Stimulated activated CD4-positive, alpha-beta T cell treated with anti-CD3 and anti-CD28 coated beads, Interleukin-4, amount 100 ng/mL, for 24 hours (primary cell): Measurements from ENCODE around the gene OR13J1.
"Not testable (repeated sequence)": the region's sequence is repeated elsewhere in the genome, so short reads cannot be mapped to it uniquely, and the experiment has no call there.

Experiments used
- DNase-seq: peaks from one replicate; pipeline ENCODE4 v3.0.0-alpha.2; 2020

Gene OR13J1, protein sequence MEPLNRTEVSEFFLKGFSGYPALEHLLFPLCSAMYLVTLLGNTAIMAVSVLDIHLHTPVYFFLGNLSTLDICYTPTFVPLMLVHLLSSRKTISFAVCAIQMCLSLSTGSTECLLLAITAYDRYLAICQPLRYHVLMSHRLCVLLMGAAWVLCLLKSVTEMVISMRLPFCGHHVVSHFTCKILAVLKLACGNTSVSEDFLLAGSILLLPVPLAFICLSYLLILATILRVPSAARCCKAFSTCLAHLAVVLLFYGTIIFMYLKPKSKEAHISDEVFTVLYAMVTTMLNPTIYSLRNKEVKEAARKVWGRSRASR

DNA sequence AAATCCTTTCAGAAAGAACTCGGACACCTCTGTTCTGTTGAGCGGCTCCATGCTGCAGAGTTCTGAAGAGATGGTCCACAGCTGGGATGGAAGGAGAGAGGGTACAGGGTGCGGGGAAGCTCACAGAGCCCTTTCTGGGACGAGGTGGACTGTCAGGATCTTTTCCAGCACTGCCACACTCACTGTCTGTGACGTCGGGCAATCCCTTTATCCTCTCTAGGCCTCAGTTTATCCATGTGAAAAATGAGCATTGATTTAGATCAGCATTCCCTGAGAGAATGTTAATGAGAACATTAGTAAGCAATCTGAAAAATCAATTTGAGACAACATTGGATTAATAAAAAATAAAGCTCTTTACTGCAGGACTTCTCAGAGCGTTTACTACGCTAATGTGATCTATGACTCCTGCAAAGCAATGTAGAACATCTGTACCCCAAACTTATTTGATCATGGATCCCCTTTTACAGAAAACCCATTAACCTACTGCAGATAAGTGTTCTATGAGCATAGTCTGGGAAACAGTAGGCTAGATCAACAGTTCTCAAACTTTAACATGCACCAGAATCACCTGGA lies at the start of gene OR13J1:
TSS of gene OR13J1 (minus strand) at position 51 of the 573 bp plus-strand sequence. CDS start at position 51, 0 bp downstream.
- DNase-seq, result no peak

DNA sequence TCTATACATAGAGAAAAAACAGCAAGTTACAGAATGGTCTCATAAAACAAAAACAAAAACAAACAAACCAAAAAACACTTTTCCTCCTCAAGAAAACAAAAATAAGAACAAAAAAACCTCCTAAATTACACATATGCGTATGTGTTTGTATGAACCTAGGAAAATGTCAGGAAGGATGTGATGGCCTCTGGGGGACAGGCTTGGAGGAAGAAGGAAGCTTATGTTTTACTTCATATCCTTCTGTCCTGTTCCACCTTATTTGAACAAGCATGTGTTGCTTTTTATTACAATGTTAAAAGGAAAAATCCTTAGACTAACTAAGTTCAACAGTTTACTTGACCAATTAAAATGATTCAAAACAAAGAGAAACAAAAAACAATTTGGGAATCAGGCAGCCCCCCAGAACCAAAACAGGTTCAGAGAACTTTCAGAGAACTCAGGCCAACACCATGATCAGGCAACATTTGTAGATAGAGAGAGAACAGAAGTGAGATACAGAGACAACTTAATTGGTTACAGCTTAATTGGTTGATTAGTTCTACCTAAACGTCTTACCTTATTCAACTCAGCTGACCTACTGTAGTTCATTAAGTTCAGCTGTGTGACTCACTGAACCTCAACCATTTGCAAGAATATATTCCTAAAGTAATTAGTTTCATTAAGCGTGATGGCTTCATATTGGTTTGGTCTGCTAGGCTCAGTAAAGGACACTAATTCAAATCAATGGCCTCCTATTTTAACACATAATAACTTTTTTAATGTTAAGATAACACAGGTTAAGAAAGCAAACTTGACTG lies 49.2 kb upstream of the OR13J1 start:
- DNase-seq, result no peak

DNA sequence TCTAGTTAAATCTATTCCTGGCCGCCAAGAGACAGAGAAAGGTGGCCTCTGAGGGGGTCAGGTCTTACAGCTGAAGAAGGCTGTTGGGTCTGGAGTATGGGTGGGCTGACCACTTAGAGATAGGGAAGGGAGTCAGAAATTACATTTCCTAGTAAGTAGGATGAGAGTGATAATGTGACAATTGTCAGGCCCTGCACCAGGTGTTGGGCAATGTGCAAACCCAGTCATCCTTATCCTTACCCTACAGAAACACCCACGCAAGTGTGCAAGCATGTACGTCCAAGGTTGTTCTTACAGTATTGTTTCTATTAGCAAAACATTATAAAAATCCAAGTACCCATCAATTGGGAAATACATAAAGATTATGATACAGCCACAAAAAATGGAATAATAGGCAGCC lies 48.6 kb upstream of the OR13J1 start:
- DNase-seq, result no peak

DNA sequence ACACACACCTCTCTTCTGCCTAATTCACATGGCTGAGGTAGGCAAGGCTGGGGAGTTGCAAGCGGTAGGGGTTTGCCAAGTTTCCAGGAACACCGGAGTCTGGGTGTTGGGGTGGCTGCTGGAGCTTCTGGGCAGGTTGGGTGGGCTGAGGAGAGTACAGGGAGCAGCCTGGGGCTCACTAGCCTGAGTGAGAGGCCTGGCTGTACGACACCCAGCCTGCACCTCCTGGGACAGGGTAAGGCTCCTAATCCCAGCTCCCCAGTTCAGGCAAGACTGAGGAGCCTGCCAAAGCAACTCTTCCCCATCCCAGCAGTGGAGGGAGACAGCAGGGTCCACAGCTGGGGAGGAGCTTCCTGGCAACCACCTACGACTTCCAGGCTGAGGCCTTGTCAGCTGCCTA lies 47.1 kb upstream of the OR13J1 start:
- no peak for DNase-seq

DNA sequence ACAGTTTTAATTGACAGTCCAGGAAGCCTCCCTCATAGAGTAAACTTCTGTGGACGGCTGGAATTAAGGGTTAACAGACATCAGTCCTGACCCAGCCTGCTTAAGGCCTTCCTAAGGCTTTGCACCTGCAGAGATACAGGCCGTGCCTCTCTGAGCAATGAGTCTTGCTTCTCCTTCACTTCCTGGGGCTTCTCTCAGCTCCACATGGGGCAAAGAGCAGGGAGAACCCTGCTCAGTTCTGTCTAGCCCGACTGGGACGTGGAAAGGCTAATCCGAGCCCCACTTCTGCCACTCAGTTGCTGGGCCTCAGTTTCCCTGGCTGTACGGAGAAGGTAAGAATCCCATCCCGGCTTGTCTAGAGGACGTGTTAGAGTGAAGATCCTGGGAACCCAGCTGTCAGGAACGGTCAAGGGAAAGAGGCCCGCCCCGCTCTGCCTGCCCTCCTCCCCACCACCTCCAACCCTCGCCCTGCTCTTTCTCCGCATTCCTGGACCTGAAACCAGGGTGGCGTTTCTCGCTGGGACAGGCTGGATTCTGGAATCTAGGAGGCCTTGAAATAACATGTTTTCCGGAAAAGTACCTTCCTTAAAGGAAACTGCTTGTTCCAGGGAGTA lies 45.6 kb upstream of the OR13J1 start:
- no peak for DNase-seq

DNA sequence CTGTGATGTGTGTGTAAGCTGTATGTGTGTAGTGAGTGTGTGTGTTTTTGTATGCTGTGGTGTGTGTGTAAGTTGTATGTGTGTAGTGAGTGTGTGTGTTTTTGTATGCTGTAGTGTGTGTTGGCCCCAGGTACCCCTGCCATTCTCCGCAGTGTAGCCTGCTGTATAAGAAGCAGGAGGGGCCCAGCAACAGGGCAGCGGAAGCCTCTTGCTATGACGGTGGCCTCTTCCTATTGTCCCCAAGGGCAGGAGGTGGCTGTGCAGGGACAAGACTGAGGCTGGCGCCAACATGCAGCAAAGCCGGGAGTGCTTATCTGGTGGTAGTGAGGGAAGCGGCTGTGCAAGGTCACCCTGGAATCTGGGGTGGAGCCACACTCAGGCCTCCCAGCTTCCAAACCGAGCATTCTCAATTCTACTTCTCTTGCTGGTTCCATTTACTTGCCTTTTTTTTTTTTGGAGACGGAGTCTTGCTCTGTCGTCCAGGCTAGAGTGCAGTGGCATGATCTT lies 44.2 kb upstream of the OR13J1 start:
- DNase-seq, result no peak

DNA sequence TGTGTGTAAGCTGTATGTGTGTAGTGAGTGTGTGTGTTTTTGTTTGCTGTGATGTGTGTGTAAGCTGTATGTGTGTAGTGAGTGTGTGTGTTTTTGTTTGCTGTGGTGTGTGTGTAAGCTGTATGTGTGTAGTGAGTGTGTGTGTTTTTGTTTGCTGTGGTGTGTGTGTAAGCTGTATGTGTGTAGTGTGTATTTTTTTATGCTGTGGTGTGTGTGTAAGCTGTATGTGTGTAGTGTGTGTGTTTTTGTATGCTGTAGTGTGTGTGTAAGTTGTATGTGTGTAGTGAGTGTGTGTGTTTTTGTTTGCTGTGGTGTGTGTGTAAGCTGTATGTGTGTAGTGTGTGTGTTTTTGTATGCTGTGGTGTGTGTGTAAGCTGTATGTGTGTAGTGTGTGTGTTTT lies 43.2 kb upstream of the OR13J1 start:
- not testable (repeated sequence) for DNase-seq

DNA sequence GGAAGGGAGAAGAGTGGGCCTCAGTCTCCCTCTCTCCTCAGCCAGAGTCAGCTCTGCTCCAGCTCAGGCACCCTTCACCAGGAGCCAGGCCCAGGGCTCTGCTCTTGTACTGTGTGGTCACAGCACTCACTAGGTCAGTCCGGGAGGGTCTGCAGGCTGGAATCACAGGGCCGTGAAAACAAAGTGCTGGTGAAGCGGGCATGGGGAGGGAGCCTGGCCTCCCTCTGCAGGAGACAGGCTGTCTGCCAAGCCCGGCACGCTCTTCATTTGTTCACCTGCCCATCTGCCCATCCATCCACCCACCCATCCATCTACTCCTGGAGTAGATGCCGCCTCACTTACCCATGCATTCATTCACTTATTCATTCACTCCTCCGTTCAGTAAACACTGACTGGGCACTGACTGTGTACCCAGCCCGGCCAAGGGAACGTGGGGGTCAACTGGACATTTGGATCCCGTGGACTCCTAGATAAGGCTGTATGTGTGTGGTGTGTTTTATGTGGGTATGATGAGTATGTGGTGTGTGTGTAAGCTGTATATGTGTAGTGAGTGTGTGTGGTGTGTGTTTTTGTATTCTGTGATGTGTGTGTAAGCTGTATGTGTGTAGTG lies 42.7 kb upstream of the OR13J1 start:
- DNase-seq, result no peak

DNA sequence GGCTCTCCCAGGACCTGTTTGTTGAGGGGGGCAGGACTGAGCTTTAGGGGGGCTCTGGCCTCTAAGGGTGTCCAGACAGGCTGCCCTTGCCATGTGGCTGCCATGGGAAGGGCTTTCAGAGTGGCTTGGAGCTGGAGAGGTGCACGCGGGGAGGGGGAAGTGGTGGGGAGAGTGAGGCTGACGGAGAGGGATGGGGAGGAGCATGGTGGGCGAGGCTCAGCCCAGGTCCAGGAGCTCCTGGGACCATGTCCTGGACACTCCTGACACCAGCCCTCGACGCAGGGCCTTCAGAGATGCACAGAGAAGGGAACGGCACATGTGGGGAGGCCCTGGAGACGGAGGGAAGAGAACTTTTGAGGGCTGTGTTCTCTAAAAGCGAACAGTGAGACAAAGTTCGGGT lies 41.5 kb upstream of the OR13J1 start:
- DNase-seq, result no peak

DNA sequence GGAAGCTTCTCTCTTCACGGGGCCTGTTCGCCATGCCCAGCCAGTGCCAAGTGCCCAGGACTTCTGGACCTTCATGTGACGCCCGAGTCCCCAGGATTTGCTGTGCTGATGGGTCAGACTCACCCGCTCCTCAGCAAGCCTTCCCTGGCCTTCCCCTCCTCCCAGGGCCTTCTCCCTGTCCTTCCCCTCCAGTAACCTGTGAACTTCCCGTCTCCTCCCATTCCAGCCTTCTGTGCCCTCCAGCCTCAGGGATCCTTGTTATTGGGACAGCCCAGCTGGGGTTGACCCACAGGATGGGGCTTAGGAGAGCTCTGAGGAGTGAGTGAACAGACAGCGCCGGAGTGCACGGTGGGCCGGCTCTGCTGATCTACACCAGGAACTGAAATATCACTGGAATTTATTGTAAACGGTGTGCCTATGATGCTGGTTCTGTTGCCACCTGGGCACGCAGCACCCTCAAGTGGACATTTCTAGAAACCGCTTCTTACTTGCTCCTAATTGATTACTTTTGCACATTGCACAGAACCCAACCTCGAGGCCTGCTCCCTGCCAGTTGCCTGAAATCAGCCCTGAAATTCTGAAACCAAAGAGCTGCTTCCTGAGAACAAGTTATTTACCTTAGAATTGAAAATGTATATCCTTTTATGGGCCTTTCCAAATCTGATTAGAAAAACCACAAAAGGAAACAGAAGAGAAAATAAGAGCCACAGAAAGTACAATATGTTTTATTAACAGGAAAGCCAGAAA lies 40.6 kb upstream of the OR13J1 start:
- peak; percentile 43 for DNase-seq

DNA sequence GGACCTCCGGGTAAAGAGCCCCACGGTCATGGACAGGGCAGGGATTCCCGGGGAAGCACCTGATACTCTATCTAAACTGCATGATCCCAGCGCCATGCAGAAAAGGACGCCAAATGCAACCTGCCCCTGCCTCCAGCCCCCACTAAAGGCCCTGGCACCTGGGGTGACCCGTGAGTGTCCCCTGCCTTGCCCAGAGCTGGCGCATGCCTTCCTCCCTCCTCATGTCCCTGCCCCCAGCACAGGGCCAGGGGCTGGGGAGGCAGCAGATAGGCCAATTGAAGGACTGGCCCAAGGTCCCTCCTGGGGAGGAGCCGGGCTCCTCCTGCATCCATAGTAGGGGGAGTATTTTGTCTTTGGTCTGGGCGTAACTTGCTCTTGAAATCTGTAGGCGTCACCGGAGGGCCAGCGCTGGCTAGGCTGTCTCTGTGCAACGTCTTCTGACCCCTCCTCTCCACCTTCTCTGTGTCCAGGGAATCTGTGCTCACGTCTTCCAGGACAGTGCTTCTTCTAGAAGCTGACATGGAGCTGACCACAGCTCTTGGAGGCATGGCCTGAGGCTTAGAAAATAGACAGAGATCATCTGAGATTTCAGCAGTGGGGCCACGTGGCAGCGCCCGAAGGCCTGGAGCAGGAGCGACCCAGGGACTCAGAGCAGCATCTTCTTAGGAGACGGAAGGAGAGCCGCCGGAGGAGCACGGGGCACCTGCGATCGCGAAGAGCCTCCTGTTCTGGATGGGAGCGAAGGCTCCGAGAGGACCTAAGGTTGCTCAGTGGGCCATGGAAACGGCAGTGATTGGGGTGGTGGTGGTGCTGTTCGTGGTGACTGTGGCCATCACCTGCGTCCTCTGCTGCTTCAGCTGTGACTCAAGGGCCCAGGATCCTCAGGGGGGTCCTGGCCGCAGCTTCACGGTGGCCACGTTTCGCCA lies 39.7 kb upstream of the OR13J1 start:
- no peak for DNase-seq

DNA sequence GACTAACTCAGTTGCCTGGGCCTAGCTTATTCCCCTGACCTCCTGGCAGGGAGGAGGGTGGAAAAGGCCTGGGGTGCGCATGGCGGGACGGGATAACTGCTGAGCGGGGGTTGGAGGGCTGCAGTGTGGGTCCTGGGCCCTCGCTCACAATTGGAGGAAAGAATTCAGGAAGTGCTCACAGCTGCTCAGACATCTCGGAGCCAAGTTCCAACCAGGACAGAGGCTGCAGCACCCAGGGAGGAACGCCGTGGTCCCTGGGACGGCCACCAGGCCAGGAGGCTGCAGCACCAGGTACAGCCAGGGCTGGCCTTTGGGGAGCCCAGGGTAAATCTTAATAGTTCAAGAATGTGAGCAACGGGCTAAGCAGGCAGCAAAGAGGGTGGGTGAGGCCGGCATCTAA lies 39.1 kb upstream of the OR13J1 start, which contains the start of gene SPAAR:
TSS of gene SPAAR (plus strand) at position 217 of the 400 bp plus-strand sequence. CDS start 974 bp downstream, outside the sequence.
- no peak for DNase-seq

DNA sequence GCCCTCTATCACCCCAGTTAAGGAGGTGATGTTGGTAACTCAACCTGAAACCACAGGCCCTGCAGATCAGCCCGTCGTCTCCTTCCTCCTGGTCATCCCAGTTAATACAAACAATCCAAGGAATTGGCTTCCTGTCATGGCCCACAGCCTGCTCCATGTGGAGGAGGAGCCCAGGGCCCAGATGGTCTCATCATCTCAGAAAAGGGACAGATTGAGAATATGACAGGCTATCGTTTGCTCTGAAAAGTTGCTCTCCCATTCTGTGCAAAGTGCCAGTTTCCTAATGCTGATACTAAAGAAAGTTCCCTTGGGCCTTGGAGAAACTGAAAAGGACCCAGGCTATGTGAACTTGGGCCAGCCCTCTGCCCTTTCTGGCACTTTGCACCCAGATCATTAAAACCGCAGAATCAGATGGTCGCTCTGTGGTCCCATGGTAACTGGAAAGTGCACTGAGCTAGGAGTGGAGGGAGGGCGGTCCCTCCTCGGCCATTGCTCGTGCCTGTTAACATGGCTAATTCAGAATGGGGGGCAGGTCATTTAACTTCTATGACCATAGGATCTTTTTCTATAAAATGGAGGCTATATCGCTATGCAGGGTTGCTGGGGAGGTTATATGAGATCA lies 38.4 kb upstream of the OR13J1 start:
- no peak for DNase-seq

DNA sequence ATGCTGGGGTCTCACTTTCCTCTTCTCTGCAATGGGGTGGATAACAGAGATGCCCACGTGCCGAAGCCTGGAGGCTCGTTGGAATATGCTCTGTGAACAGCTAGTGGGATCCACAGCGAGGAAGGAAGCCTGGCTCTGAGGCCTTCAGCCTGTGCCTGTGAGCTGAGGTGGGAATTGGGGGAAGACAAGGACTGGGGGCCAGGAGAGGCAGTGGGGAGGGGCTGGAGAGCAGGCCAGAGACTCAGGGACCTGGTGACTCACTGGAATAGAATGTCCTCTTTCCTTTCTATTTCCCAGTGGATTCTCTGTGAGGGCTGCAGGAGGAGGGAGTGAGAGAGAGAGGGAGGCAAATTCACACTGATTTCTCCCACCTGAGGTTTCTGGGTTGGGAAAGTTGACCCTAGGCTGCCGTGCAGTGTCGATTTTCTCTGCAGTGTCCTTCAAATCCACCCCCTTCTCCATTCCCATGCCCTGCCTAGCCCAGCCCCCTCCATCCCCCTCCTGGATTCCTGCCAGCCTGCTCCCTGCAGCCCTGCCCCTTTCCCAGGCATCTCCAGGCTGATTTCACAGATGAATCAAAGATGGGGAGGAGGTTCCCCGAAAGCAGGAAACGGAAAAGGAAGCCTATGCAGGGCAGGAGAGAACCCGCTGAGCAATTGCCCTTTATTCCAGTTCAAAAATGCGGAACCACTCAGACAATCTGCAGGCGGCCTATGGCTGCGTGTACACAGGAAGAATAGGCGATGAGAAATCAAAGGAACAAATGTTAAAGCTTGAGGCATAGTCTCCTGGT lies 37.7 kb upstream of the OR13J1 start:
- no peak for DNase-seq

DNA sequence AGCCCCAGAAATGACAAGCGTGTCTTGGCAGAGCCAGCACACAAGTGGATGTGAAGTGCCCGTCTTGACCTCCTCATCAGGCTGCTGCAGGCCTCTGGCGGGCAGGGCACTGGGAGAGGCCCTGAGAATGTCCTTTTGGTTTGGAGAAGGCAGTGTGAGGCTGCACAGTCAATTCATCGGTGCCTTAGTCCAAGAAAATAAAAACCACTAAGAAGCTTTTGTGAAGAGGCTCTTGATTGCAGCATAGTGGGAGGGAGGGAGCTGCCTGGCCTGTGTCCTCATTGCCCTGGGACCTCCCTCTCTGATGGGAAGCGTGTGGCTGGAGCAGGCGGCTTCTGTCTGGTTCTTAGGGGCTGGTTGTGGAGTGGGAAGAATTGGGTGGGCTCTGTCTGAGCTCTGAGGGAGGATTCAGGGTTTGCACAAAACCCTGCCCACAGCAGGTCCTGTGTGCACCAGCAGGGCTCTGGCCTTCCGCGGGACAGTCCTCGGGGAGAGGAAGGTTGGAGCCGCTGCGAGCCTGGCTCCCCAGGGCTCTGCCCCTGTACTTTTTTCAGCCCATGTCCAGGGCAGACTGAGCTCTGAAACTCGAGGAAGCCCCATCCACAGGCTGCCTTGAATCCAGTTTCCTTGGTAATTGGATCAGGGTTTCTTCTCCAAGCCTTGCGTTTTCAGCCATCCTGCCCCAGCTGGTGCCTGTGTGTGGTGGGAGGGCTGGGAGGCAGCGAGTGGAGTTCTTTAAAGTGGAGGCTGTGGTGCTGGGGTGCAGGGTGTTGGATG lies 36.9 kb upstream of the OR13J1 start:
- no peak for DNase-seq

DNA sequence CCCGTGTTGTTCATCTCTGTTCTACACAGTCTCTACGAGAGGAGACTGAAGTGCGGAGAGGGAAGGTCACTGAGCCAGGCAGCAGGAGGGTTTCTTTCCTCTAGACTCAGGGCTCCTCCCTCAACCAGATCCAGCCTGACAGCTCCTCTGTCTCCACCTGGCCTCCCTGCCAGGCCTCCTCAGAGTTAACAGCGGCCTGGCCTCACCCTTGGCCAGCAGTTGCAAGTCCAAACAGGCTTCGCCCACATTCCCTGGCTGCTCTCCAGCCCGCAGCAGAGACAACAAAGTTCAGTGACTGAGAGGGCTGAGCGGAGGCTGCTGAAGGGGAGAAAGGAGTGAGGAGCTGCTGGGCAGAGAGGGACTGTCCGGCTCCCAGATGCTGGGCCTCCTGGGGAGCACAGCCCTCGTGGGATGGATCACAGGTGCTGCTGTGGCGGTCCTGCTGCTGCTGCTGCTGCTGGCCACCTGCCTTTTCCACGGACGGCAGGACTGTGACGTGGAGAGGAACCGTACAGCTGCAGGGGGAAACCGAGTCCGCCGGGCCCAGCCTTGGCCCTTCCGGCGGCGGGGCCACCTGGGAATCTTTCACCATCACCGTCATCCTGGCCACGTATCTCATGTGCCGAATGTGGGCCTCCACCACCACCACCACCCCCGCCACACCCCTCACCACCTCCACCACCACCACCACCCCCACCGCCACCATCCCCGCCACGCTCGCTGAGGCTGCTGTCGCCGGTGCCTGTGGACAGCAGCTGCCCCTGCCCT lies 35.9 kb upstream of the OR13J1 start, which contains the start of gene HRCT1:
TSS of gene HRCT1 (plus strand) at position 291 of the 768 bp plus-strand sequence. CDS start at position 377, 86 bp downstream.
- no peak for DNase-seq

DNA sequence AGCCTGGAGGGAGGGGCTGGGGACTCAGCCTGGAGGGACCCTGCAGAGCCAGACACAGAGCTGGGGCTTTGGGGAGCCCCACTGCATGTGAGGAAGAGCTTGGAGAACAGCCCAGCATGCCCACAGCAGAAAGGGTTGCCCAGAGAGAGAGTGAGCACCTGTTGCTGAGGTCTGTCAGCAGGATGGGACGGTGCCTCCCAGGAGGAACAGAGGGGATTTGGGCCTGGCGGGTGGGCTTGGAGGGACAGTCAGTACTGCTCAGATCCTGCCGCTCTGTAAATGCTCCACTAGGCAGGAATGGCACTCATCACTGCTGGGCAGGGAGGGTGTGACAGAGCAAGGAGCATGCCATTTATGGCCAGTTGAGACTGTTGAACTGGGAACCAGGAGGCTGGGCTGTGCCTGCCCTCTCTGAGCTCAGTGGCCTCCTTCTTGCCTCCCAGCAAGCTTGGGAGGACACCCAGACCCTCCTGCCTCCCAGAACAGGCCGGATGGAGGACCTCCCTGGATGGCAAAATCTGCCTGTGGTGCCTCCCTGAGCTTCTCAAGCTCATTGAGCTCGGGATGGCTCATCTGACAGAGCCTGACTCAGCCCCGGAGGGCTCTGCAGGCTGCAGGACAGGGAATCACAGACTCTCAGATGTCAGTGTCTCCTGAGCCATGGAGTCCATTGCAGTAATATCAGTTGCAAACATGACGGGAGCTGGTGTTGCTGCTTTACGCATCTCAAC lies 35.0 kb upstream of the OR13J1 start:
- no peak for DNase-seq
